Karpas-422 (cell line): ENCODE measurements around the gene POLQ. TPM values are rescaled to one million over a fixed set of nuclear protein-coding genes. Genes with fewer than 3 reads are reported as not detected.
"Not testable (repeated sequence)": the region's sequence is repeated elsewhere in the genome, so short reads cannot be mapped to it uniquely, and the experiment has no call there.

Experiments
- DNase-seq: peaks from one replicate; pipeline ENCODE4 v3.0.0-alpha.2; 2015
- H2AFZ ChIP-seq: fragments of 200-600 bp; sonication (generic); 2 replicates; pipeline ENCODE4 v1.6.1; 2014; ENCODE audit warnings: antibody characterized with exemption, low read length, mixed read lengths
- H3K27ac ChIP-seq: fragments of 200-600 bp; sonication (generic); 2 replicates; pipeline ENCODE4 v1.5.1; 2014; ENCODE audit warnings: mild to moderate bottlenecking, low read length, moderate library complexity
- H3K27me3 ChIP-seq: fragments of 200-600 bp; sonication (generic); 2 replicates; pipeline ENCODE4 v1.6.1; 2014; ENCODE audit warnings: low read length, mixed read lengths
- H3K36me3 ChIP-seq: fragments of 200-600 bp; sonication (generic); 2 replicates; pipeline ENCODE4 v1.6.1; 2014; ENCODE audit warnings: low read length, mixed read lengths; ENCODE audit not compliant: insufficient read depth
- H3K4me1 ChIP-seq: fragments of 200-600 bp; sonication (generic); 2 replicates; pipeline ENCODE4 v1.6.1; 2014; ENCODE audit warnings: mild to moderate bottlenecking, low read length, mixed read lengths
- H3K4me2 ChIP-seq: fragments of 200-600 bp; sonication (generic); 2 replicates; pipeline ENCODE4 v1.6.1; 2014; ENCODE audit warnings: low read length, low read depth, mild to moderate bottlenecking; ENCODE audit not compliant: poor library complexity, severe bottlenecking
- H3K4me3 ChIP-seq: fragments of 200-600 bp; sonication (generic); 2 replicates; pipeline ENCODE4 v1.5.1; 2014; ENCODE audit warnings: mild to moderate bottlenecking, antibody characterized with exemption, low read length, mixed read lengths
- H3K79me2 ChIP-seq: fragments of 200-600 bp; sonication (generic); 2 replicates; pipeline ENCODE4 v1.6.1; 2014; ENCODE audit warnings: mild to moderate bottlenecking, low read length, mixed read lengths
- H3K9ac ChIP-seq: fragments of 200-600 bp; sonication (generic); 2 replicates; pipeline ENCODE4 v1.6.0; 2014; ENCODE audit warnings: low read length
- H3K9me2 ChIP-seq: fragments of 200-600 bp; sonication (generic), shearing (Covaris generic); replicated peaks from 2 replicates; pipeline ENCODE4 v1.6.0; 2014; ENCODE audit warnings: mild to moderate bottlenecking, low read length, moderate library complexity; ENCODE audit not compliant: insufficient read depth
- H3K9me3 ChIP-seq: fragments of 300-700, 200-600 bp; sonication (generic); 2 replicates; pipeline ENCODE4 v1.6.1; 2014; ENCODE audit warnings: low read length, mixed read lengths
- H4K20me1 ChIP-seq: fragments of 200-600 bp; sonication (generic); 2 replicates; pipeline ENCODE4 v1.6.1; 2014; ENCODE audit warnings: mild to moderate bottlenecking, antibody characterized with exemption, low read length, low read depth; ENCODE audit not compliant: insufficient read depth
- total RNA-seq: library from RNA; depleted of rRNA; stranded (reverse); fragments of >200 nt; shearing (Covaris generic); gene quantifications from 2 replicates; pipeline ENCODE4 v1.2.3, GENCODE V29; 2014; ENCODE audit warnings: low replicate concordance

The POLQ gene
- total RNA-seq, 1 experiment from 2014 or later: 9.5 TPM

GRCh38 chr3:121481106-121481880 lies 64.5 kb downstream of the POLQ start:
- peaks cover 19% of the 10 kb centered on the region for H3K79me2 ChIP-seq
- no peak for DNase-seq
- H3K4me2 ChIP-seq: no peak overlapping the region
- H3K9me2 ChIP-seq: no peaks in the 10 kb centered on the region
- H3K27me3 ChIP-seq: no peaks in the 10 kb centered on the region
- no peak overlapping the region for H3K27ac ChIP-seq
- H3K36me3 ChIP-seq: peaks cover 48% of the 10 kb centered on the region
- no peaks in the 10 kb centered on the region for H3K9me3 ChIP-seq
- H3K9ac ChIP-seq: no peak overlapping the region
- no peak overlapping the region for H2AFZ ChIP-seq
- no peaks in the 10 kb centered on the region for H3K4me1 ChIP-seq
- no peaks in the 10 kb centered on the region for H4K20me1 ChIP-seq
- H3K4me3 ChIP-seq: no peak overlapping the region

- peaks cover 69% of the 10 kb centered on the region for H3K36me3 ChIP-seq
- no peaks in the 10 kb centered on the region for H3K9me2 ChIP-seq
Measured at GRCh38 chr3:121477589-121477988, 68.2 kb downstream of the POLQ start.

GRCh38 chr3:121473001-121473400 lies 72.8 kb downstream of the POLQ start:
- no peaks in the 10 kb centered on the region for H4K20me1 ChIP-seq
- peaks cover 73% of the 10 kb centered on the region for H3K36me3 ChIP-seq
- no peak overlapping the region for H3K4me2 ChIP-seq
- DNase-seq: no peak
- H3K79me2 ChIP-seq: peaks cover 10% of the 10 kb centered on the region
- no peaks in the 10 kb centered on the region for H3K27me3 ChIP-seq
- no peak overlapping the region for H2AFZ ChIP-seq
- H3K4me3 ChIP-seq: no peak overlapping the region
- no peaks in the 10 kb centered on the region for H3K4me1 ChIP-seq
- no peaks in the 10 kb centered on the region for H3K9me2 ChIP-seq
- no peaks in the 10 kb centered on the region for H3K9me3 ChIP-seq
- no peak overlapping the region for H3K9ac ChIP-seq
- H3K27ac ChIP-seq: no peak overlapping the region

More at GRCh38 chr3:121477589-121477988, 68.2 kb downstream of the POLQ start:
- Histone ChIP-seq H4K20me1 (no peaks in the 10 kb centered on the region), H3K9ac (no peak overlapping the region), H2AFZ (no peak overlapping the region), H3K4me2 (no peak overlapping the region), H3K4me3 (no peak overlapping the region), H3K79me2 (peaks cover 20% of the 10 kb centered on the region), H3K4me1 (no peaks in the 10 kb centered on the region), H3K27me3 (no peaks in the 10 kb centered on the region), H3K27ac (no peak overlapping the region), H3K9me3 (no peaks in the 10 kb centered on the region)
- DNase-seq: no peak

DNA sequence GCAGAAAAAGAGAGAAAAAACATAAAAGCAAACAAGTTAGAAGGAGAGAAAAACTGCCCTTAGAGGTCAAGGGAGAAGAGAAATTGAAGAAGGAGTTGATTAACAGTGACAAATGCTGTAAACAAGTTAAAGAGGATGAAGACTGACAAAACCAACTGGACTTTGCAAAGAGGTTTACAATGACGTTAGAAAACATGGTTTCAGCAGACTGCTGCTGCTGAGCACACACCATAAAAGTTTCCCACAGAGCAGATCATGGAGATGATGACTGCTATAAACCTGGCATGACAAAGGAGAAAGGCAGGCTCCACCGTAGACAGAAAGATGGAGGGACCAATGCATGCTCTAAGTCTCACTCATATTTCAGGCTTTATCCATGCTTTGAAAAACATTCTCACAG lies 78.7 kb downstream of the POLQ start:
- Histone ChIP-seq H3K4me2 (no peak overlapping the region), H2AFZ (no peak overlapping the region), H3K4me3 (no peak overlapping the region), H3K79me2 (peaks cover 8% of the 10 kb centered on the region; the same call in 1 of the 2 replicates), H3K4me1 (no peaks in the 10 kb centered on the region), H3K9me3 (no peaks in the 10 kb centered on the region), H3K36me3 (peaks cover 61% of the 10 kb centered on the region), H3K27ac (no peak overlapping the region), H3K9me2 (no peaks in the 10 kb centered on the region), H4K20me1 (no peaks in the 10 kb centered on the region), H3K27me3 (no peaks in the 10 kb centered on the region), H3K9ac (no peak overlapping the region)
- DNase-seq: no peak

- H2AFZ ChIP-seq: no peak overlapping the region
- no peaks in the 10 kb centered on the region; the same call in 1 of the 2 replicates for H3K9me3 ChIP-seq
- DNase-seq: no peak
- peaks cover 20% of the 10 kb centered on the region for H3K79me2 ChIP-seq
- H3K27ac ChIP-seq: no peak overlapping the region
- H3K9me2 ChIP-seq: no peaks in the 10 kb centered on the region
- H3K4me3 ChIP-seq: no peak overlapping the region
- no peaks in the 10 kb centered on the region for H3K27me3 ChIP-seq
- no peaks in the 10 kb centered on the region for H4K20me1 ChIP-seq
- no peak overlapping the region for H3K9ac ChIP-seq
- no peaks in the 10 kb centered on the region for H3K4me1 ChIP-seq
- peaks cover 79% of the 10 kb centered on the region for H3K36me3 ChIP-seq
- no peak overlapping the region for H3K4me2 ChIP-seq
Measured at GRCh38 chr3:121463745-121464144, 82.0 kb downstream of the POLQ start.

DNA sequence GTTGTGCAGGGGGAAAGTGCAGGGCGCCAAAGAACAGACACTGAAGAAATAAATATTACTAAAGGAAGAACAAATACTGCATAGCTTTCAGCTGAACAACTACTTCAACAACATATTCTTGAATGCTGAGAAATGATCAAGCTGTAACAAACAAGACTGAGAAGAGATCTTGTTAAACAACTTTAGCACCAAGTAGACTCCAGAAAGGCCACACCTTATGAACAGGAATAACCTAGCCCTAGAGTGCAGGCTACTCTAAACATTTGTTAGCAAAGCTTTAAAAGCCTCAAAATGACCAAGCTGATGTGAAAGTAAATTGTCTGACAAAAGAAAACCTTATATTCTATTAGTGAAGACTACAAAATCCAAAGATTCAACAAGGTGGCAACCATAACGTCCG lies 83.2 kb downstream of the POLQ start:
- H2AFZ ChIP-seq: no peak overlapping the region
- no peak for DNase-seq
- H3K4me2 ChIP-seq: no peak overlapping the region
- no peaks in the 10 kb centered on the region for H4K20me1 ChIP-seq
- no peak overlapping the region for H3K27ac ChIP-seq
- no peaks in the 10 kb centered on the region for H3K9me2 ChIP-seq
- H3K27me3 ChIP-seq: no peaks in the 10 kb centered on the region
- H3K36me3 ChIP-seq: peaks cover 72% of the 10 kb centered on the region
- H3K9me3 ChIP-seq: no peaks in the 10 kb centered on the region; the same call in 1 of the 2 replicates
- H3K79me2 ChIP-seq: peaks cover 24% of the 10 kb centered on the region
- no peak overlapping the region for H3K4me3 ChIP-seq
- no peaks in the 10 kb centered on the region for H3K4me1 ChIP-seq
- no peak overlapping the region for H3K9ac ChIP-seq

- H3K36me3 ChIP-seq: peaks cover 31% of the 10 kb centered on the region
- not testable (repeated sequence) for H2AFZ ChIP-seq, H3K4me1 ChIP-seq, H3K79me2 ChIP-seq, H3K9ac ChIP-seq, H3K4me3 ChIP-seq, H3K27ac ChIP-seq, H3K27me3 ChIP-seq, H3K4me2 ChIP-seq, H4K20me1 ChIP-seq, H3K9me3 ChIP-seq, H3K9me2 ChIP-seq, DNase-seq
Measured at GRCh38 chr3:121451752-121452151, 94.0 kb downstream of the POLQ start.

DNA sequence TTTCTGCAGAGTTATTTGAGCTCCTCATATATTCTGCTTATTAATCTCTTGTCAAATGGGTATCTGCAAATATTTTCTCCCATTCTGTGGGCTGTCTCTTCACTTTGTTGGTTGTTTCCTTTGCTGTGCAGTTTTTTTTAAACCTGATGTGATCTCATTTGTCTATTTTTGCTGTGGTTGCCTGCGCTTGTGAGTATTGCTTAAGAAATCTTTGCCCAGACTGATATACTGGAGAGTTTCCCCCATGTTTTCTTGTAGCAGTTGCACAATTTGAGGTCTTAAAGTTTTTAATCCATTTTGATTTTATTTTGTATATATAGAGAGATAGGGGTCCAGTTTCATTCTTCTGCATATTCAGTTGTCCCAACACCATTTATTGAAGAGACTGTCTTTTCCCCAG lies 102.3 kb downstream of the POLQ start:
- no peak for DNase-seq
- Histone ChIP-seq H3K4me3 (no peak overlapping the region), H3K27ac (no peak overlapping the region), H3K27me3 (no peaks in the 10 kb centered on the region), H3K9ac (no peak overlapping the region), H4K20me1 (no peaks in the 10 kb centered on the region), H3K4me1 (no peaks in the 10 kb centered on the region), H3K4me2 (no peak overlapping the region), H3K79me2 (no peaks in the 10 kb centered on the region), H2AFZ (no peak overlapping the region), H3K9me2 (no peaks in the 10 kb centered on the region), H3K36me3 (peaks cover 25% of the 10 kb centered on the region), H3K9me3 (no peaks in the 10 kb centered on the region)
